A549 treated with Mapracorat at 1 μM for 4 hours (cell line): ENCODE results near the gene CALCOCO2. TPM values are rescaled to one million over a fixed set of nuclear protein-coding genes. Genes with fewer than 3 reads are reported as not detected.

Experiments
- total RNA-seq: library from RNA; stranded (reverse); fragments of 200-300 nt; extraction: Qiagen RNA extraction; gene quantifications from 5 replicates; pipeline ENCODE4 v1.2.3, GENCODE V29; 2022

Gene CALCOCO2
- 59.2 to 91.7 TPM (median 79.1 TPM) in 5 replicates for total RNA-seq

GRCh38 chr17:48830840-48831548 lies at the start of gene CALCOCO2:
TSS of gene CALCOCO2 (plus strand) at chr17:48831035. CDS start at chr17:48841708, 10,673 bp downstream.

GRCh38 chr17:48816774-48817590 lies 13.9 kb upstream of the CALCOCO2 start, which contains the start of gene TTLL6:
TSS of gene TTLL6 (minus strand) at chr17:48817229. CDS start at chr17:48817072, 157 bp downstream.

GRCh38 chr17:48908047-48908843 lies 77.4 kb downstream of the CALCOCO2 start, which contains the start of gene UBE2Z:
TSS of gene UBE2Z (plus strand) at chr17:48908407. CDS start at chr17:48908504, 97 bp downstream.

Other genes with a start within 250 kb of the CALCOCO2 start
- 4.2 to 6.1 TPM (median 5.1 TPM) in 5 replicates for gene HOXB3, start 240.8 kb upstream of the CALCOCO2 start, total RNA-seq
- 1.4 to 2.8 TPM (median 2.6 TPM) in 5 replicates for gene HOXB5, start 237.3 kb upstream of the CALCOCO2 start, total RNA-seq
- 2.9 to 5.9 TPM (median 5.1 TPM) in 5 replicates for gene HOXB6, start 226.0 kb upstream of the CALCOCO2 start, total RNA-seq
- 30.6 to 34.4 TPM (median 32.6 TPM) in 5 replicates for gene HOXB7, start 220.0 kb upstream of the CALCOCO2 start, total RNA-seq
- 6.2 to 8.3 TPM (median 7.0 TPM) in 5 replicates for gene HOXB8, start 215.7 kb upstream of the CALCOCO2 start, total RNA-seq
- gene HOXB9, start 204.7 kb upstream of the CALCOCO2 start, total RNA-seq = 6.9 to 8.0 TPM (median 7.6 TPM) in 5 replicates
- gene PRAC1, start 108.5 kb upstream of the CALCOCO2 start, total RNA-seq = not detected in 5 replicates
- gene PRAC2, start 107.8 kb upstream of the CALCOCO2 start, total RNA-seq = not detected in 5 replicates
- gene HOXB13, start 102.3 kb upstream of the CALCOCO2 start, total RNA-seq = 1.8 to 2.4 TPM (median 2.1 TPM) in 5 replicates
- gene TTLL6, start 13.8 kb upstream of the CALCOCO2 start, total RNA-seq = 0.33 to 0.75 TPM (median 0.49 TPM) in 5 replicates
- 487 to 715 TPM (median 564 TPM) in 5 replicates for gene ATP5MC1, start 61.8 kb downstream of the CALCOCO2 start, total RNA-seq
- gene UBE2Z, start 77.4 kb downstream of the CALCOCO2 start, total RNA-seq = 120 to 127 TPM (median 123 TPM) in 5 replicates
- gene SNF8, start 113.8 kb downstream of the CALCOCO2 start, total RNA-seq = 268 to 334 TPM (median 298 TPM) in 5 replicates
- 4.2 to 5.3 TPM (median 4.8 TPM) in 5 replicates for gene GIP, start 137.6 kb downstream of the CALCOCO2 start, total RNA-seq
- gene IGF2BP1, start 166.3 kb downstream of the CALCOCO2 start, total RNA-seq = 52.4 to 90.0 TPM (median 78.0 TPM) in 5 replicates